Loucy (cell line): ENCODE measurements around the gene TPBGL.

Experiments
- H2AFZ ChIP-seq: fragments of 200-600 bp; sonication (generic); 2 replicates; pipeline ENCODE4 v1.6.0; 2016; ENCODE audit warnings: antibody characterized with exemption, mild to moderate bottlenecking, low read length, moderate library complexity
- H3F3A ChIP-seq: fragments of 200-600 bp; 2 replicates; pipeline ENCODE4 v1.6.0; 2016; ENCODE audit warnings: antibody characterized with exemption, low read depth, mild to moderate bottlenecking
- H3K27me3 ChIP-seq: fragments of 200-600 bp; sonication (generic); 2 replicates; pipeline ENCODE4 v1.6.1; 2014; ENCODE audit warnings: low read length, mild to moderate bottlenecking; ENCODE audit not compliant: insufficient read depth, poor library complexity, severe bottlenecking
- H3K36me3 ChIP-seq: fragments of 200-600 bp; sonication (generic); 2 replicates; pipeline ENCODE4 v1.6.1; 2016; ENCODE audit warnings: low read length; ENCODE audit not compliant: insufficient read depth
- H3K4me1 ChIP-seq: fragments of 200-600 bp; sonication (generic); 2 replicates; pipeline ENCODE4 v1.5.1; 2014; ENCODE audit warnings: low read length, mild to moderate bottlenecking; ENCODE audit not compliant: insufficient read depth, poor library complexity, severe bottlenecking
- H3K4me2 ChIP-seq: fragments of 200-600 bp; sonication (generic); 2 replicates; pipeline ENCODE4 v1.6.0; 2014; ENCODE audit warnings: antibody characterized with exemption, low read length, low read depth, mild to moderate bottlenecking; ENCODE audit not compliant: poor library complexity, severe bottlenecking
- H3K4me3 ChIP-seq: fragments of 200-600 bp; sonication (generic); 2 replicates; pipeline ENCODE4 v1.5.1; 2014; ENCODE audit warnings: low read length, mild to moderate bottlenecking, mixed read lengths; ENCODE audit not compliant: poor library complexity, severe bottlenecking
- H3K79me2 ChIP-seq: fragments of 200-600 bp; sonication (generic); 2 replicates; pipeline ENCODE4 v1.6.1; 2014; ENCODE audit warnings: low read length; ENCODE audit not compliant: insufficient read depth
- H3K9ac ChIP-seq: fragments of 200-600 bp; sonication (generic); 2 replicates; pipeline ENCODE4 v1.6.0; 2014; ENCODE audit warnings: mild to moderate bottlenecking, low read depth, low read length, moderate library complexity; ENCODE audit not compliant: poor library complexity, severe bottlenecking
- H3K9me2 ChIP-seq: fragments of 200-600 bp; sonication (generic); replicated peaks from 2 replicates; pipeline ENCODE4 v1.6.1; 2016; ENCODE audit warnings: low read depth, low read length, mixed read lengths
- H3K9me3 ChIP-seq: fragments of 200-600 bp; sonication (generic); 2 replicates; pipeline ENCODE4 v1.6.1; 2014; ENCODE audit warnings: mild to moderate bottlenecking, antibody characterized with exemption, low read length, low read depth; ENCODE audit not compliant: insufficient read depth
- H4K20me1 ChIP-seq: fragments of 200-600 bp; sonication (generic); 2 replicates; pipeline ENCODE4 v1.6.0; 2014; ENCODE audit warnings: antibody characterized with exemption, low read length, mild to moderate bottlenecking; ENCODE audit not compliant: insufficient read depth, poor library complexity, severe bottlenecking
- CTCF ChIP-seq: fragments of 200-600 bp; sonication (generic); conservative IDR thresholded peaks from 2 replicates; pipeline ENCODE4 v1.5.1; 2014; ENCODE audit warnings: mild to moderate bottlenecking, antibody characterized with exemption, low read length
- EZH2phosphoT487 ChIP-seq: fragments of 200-600 bp; IDR thresholded peaks from 2 replicates; pipeline ENCODE4 v1.6.1; 2018; ENCODE audit warnings: antibody characterized with exemption, mild to moderate bottlenecking, moderate library complexity, borderline replicate concordance

The TPBGL gene

DNA sequence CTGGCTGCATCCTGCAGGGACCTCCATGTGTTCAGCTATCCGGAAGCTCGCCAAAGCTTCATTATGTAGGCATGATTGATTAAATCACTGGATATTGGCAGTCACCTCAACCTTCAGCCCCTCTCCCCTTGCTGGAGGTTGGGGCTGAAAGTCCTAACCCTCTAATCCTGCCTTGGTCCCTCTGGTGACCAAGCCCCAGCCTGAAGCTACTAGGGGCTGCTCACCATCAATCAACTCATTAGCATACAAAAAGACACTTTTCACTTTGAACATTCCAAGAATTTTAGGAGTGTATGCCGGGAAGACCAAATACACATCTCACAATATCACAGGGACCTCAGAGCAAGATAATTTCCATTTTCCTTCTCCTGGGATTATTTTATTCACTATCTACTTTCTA is 38.8 kb upstream of the TPBGL start:
- Histone ChIP-seq H3K9me2 (no peaks in the 10 kb centered on the region), H3K4me3 (no peak overlapping the region), H3K4me1 (no peaks in the 10 kb centered on the region), H4K20me1 (no peaks in the 10 kb centered on the region), H3K79me2 (no peaks in the 10 kb centered on the region), H2AFZ (no peak overlapping the region), H3F3A (no peaks in the 10 kb centered on the region), H3K9me3 (no peaks in the 10 kb centered on the region), H3K36me3 (no peaks in the 10 kb centered on the region), H3K9ac (no peak overlapping the region), H3K27me3 (no peaks in the 10 kb centered on the region), H3K4me2 (no peak overlapping the region)
- TF ChIP-seq CTCF (no peak), EZH2phosphoT487 (no peak)

GRCh38 chr11:75202195-75202594 is 38.4 kb upstream of the TPBGL start:
- H3K4me2 ChIP-seq: no peak overlapping the region
- no peaks in the 10 kb centered on the region for H3K9me2 ChIP-seq
- no peak overlapping the region for H3K4me3 ChIP-seq
- no peaks in the 10 kb centered on the region for H3K9me3 ChIP-seq
- no peaks in the 10 kb centered on the region for H3K27me3 ChIP-seq
- H3F3A ChIP-seq: no peaks in the 10 kb centered on the region
- H3K36me3 ChIP-seq: no peaks in the 10 kb centered on the region
- no peaks in the 10 kb centered on the region for H3K79me2 ChIP-seq
- TF ChIP-seq EZH2phosphoT487 (no peak), CTCF (no peak)
- H3K9ac ChIP-seq: no peak overlapping the region
- H2AFZ ChIP-seq: no peak overlapping the region
- H4K20me1 ChIP-seq: no peaks in the 10 kb centered on the region
- no peaks in the 10 kb centered on the region for H3K4me1 ChIP-seq

DNA sequence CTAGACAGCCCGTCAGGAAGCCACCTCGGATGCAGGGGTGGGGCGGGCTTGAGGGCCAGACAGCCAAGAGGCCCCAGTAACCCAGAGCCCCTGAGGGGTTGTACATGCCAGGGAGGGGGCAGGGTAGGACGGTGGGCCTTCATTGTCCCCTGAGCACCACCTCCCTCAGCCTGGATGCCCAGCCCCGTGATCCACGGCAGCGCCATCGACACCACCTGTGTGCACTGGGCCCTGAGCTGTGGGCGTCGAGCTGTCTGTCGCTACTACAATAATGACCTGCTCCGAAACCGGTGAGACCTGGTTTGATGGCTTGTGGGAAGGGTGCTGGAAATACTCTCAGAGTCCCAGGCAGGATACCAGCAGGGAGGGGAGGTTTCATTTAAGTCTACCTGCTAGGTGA is 37.4 kb upstream of the TPBGL start:
- Histone ChIP-seq H3K4me3 (no peak overlapping the region), H3K9ac (no peak overlapping the region), H3K27me3 (no peaks in the 10 kb centered on the region), H3F3A (no peaks in the 10 kb centered on the region), H3K4me1 (no peaks in the 10 kb centered on the region), H2AFZ (no peak overlapping the region), H3K4me2 (no peak overlapping the region), H3K79me2 (no peaks in the 10 kb centered on the region), H3K9me2 (no peaks in the 10 kb centered on the region), H3K36me3 (no peaks in the 10 kb centered on the region), H3K9me3 (no peaks in the 10 kb centered on the region), H4K20me1 (no peaks in the 10 kb centered on the region)
- TF ChIP-seq EZH2phosphoT487: no peak

GRCh38 chr11:75203641-75204011 is 36.9 kb upstream of the TPBGL start:
- H3K4me2 ChIP-seq: no peak overlapping the region
- H3F3A ChIP-seq: no peaks in the 10 kb centered on the region
- H3K9ac ChIP-seq: no peak overlapping the region
- TF ChIP-seq EZH2phosphoT487 (no peak), CTCF (no peak)
- no peaks in the 10 kb centered on the region for H3K9me3 ChIP-seq
- no peaks in the 10 kb centered on the region for H3K36me3 ChIP-seq
- H4K20me1 ChIP-seq: no peaks in the 10 kb centered on the region
- no peaks in the 10 kb centered on the region for H3K27me3 ChIP-seq
- H3K79me2 ChIP-seq: no peaks in the 10 kb centered on the region
- no peak overlapping the region for H2AFZ ChIP-seq
- no peaks in the 10 kb centered on the region for H3K4me1 ChIP-seq
- H3K9me2 ChIP-seq: no peaks in the 10 kb centered on the region
- H3K4me3 ChIP-seq: no peak overlapping the region
